Activated CD4-positive, alpha-beta T cell treated with anti-CD3 and anti-CD28 coated beads, Interleukin-2, amount 50 U/mL, for 4 hours (primary cell): ENCODE measurements around the gene CA10.

Source experiments
- DNase-seq, 2 experiments: peaks; one replicate each; pipeline ENCODE4 v3.0.0-alpha.2; 2020

The CA10 gene

GRCh38 chr17:51709694-51710633, 448.6 kb downstream of the CA10 start:
- DNase-seq: no peak

GRCh38 chr17:51707216-51707615, 451.3 kb downstream of the CA10 start:
- no peak for DNase-seq

- no peak for DNase-seq
Measured at GRCh38 chr17:51706093-51706492, 452.4 kb downstream of the CA10 start.

GRCh38 chr17:51703361-51704341, 454.9 kb downstream of the CA10 start:
- no peak for DNase-seq

- no peak for DNase-seq
Measured at GRCh38 chr17:51702963-51703360, 455.6 kb downstream of the CA10 start.

GRCh38 chr17:51701501-51701900, 457.0 kb downstream of the CA10 start:
- DNase-seq: no peak

- no peak for DNase-seq
Measured at GRCh38 chr17:51700011-51700760, 458.3 kb downstream of the CA10 start.

- no peak for DNase-seq
Measured at GRCh38 chr17:51699303-51699702, 459.2 kb downstream of the CA10 start.

GRCh38 chr17:51692917-51693316, 465.6 kb downstream of the CA10 start:
- no peak for DNase-seq

- no peak for DNase-seq
Measured at GRCh38 chr17:51687887-51688286, 470.6 kb downstream of the CA10 start.

- no peak for DNase-seq
Measured at GRCh38 chr17:51685287-51685909, 473.1 kb downstream of the CA10 start.

- DNase-seq: no peak
Measured at GRCh38 chr17:51684214-51684613, 474.3 kb downstream of the CA10 start.

- DNase-seq: no peak
Measured at GRCh38 chr17:51683291-51683690, 475.2 kb downstream of the CA10 start.

GRCh38 chr17:51682115-51682514, 476.4 kb downstream of the CA10 start:
- DNase-seq: no peak

GRCh38 chr17:51677875-51678274, 480.6 kb downstream of the CA10 start:
- no peak for DNase-seq

- no peak for DNase-seq
Measured at GRCh38 chr17:51676691-51677487, 481.6 kb downstream of the CA10 start.

GRCh38 chr17:51674579-51675255, 483.8 kb downstream of the CA10 start:
- DNase-seq: no peak

GRCh38 chr17:51673070-51673469, 485.4 kb downstream of the CA10 start:
- no peak for DNase-seq

GRCh38 chr17:51672065-51672464, 486.4 kb downstream of the CA10 start:
- no peak for DNase-seq

- DNase-seq: no peak
Measured at GRCh38 chr17:51670899-51671298, 487.6 kb downstream of the CA10 start.

GRCh38 chr17:51668963-51669246, 489.6 kb downstream of the CA10 start:
- no peak for DNase-seq
